GM18499 (cell line): ENCODE data around the gene FTH1.
"Not testable (repeated sequence)": the region's sequence is repeated elsewhere in the genome, so short reads cannot be mapped to it uniquely, and the experiment has no call there.

ENCODE experiments used
- ATAC-seq: cut with Tn5 transposase; IDR thresholded peaks from one replicate; pipeline ENCODE4 v1.9.1; 2021; ENCODE audit warnings: moderate number of reproducible peaks; ENCODE audit not compliant: insufficient read depth, unreplicated experiment

Gene FTH1

GRCh38 chr11:61967116-61967923 lies at the start of gene FTH1:
TSS of gene FTH1 (minus strand) at chr11:61967634. CDS start at chr11:61967425, 209 bp downstream.
- no peak for ATAC-seq

- no peak for ATAC-seq
Measured at GRCh38 chr11:62015615-62016014, 48.2 kb upstream of the FTH1 start.

- no peak for ATAC-seq
Measured at GRCh38 chr11:62013537-62014476, 46.4 kb upstream of the FTH1 start.

DNA sequence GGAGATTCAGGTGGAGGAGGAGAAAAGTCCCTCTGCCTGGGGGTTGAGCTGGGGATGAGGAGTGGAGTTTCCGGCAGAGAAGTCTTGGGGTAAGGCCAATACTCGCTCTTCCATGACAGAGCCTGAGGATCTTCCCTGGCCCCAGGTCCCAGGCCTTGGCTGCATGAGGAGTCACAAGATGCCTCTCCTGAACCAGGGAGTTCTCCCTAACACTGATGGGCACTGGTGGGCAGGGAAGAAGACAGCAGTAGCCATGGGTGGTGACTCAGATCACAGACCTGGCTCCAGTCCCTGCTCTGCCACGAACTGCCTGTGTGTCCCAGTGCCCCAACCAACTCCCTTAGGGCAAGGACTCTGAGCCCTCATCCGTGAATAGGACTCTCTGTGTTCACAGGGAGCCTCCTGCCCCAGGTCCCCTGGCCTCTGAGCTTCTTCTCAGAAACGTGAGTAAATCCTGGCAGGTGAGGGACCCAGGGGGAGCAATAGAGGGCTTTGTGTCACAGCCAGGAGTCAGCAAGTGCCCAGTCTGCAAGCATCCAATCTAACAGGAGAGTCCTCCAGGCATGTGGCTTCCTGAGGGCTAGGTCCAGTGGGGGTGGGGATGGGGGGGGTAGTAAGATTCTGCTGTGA lies 45.5 kb upstream of the FTH1 start:
- ATAC-seq = no peak

- no peak for ATAC-seq
Measured at GRCh38 chr11:62012451-62012831, 45.0 kb upstream of the FTH1 start.

DNA sequence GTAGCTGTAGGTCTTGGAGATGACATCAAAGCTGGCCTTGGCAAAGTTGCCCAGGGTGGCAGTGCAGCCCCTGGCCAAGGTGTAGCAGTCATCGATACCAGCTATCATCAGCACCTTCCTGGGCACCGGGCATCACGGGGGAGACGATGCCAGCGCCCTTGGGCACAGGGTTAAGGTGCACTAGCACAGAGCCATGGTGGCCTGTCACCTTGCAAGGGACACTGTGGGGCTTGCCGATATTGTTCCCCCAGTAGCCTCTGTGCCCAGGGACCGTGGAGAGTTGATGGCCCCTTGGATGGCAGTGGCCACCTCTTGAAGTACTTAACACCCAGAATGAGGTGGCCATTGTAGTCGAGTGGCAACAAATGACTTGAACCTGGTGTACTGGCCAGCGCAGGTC lies 44.4 kb upstream of the FTH1 start:
- ATAC-seq = no peak

DNA sequence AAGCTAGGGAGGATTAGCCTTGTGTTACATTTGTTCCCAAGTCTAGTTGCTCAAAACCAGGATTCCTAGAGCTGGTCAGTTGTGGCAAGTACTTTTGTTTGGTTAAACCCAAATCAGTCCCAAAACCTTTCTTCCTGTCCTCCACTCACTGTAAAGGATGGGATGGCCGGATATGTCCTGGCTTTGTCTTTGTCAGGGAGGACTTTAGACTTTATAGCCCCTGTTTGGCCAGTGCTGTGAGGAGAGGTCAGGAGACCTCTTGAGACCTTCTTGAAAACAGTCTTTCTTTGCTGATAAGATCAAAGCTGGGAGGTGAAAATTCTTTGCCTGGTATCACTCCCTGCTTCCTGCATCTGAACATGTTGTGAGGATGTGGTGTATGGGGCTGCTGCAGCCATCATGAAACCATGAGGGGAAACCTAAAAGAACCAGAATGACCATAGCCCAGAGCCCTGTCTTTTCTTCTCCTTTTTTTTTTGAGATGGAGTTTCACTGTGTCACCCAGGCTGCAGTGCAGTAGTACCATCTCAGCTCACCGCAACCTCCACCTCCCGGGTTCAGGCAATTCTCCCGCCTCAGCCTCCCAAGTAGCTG lies 43.6 kb upstream of the FTH1 start:
- no peak for ATAC-seq

- ATAC-seq = no peak
Measured at GRCh38 chr11:62008193-62008592, 40.8 kb upstream of the FTH1 start.

GRCh38 chr11:62004473-62004872 lies 37.0 kb upstream of the FTH1 start:
- ATAC-seq = no peak

- ATAC-seq = not testable (repeated sequence)
Measured at GRCh38 chr11:62002283-62002682, 34.8 kb upstream of the FTH1 start.

DNA sequence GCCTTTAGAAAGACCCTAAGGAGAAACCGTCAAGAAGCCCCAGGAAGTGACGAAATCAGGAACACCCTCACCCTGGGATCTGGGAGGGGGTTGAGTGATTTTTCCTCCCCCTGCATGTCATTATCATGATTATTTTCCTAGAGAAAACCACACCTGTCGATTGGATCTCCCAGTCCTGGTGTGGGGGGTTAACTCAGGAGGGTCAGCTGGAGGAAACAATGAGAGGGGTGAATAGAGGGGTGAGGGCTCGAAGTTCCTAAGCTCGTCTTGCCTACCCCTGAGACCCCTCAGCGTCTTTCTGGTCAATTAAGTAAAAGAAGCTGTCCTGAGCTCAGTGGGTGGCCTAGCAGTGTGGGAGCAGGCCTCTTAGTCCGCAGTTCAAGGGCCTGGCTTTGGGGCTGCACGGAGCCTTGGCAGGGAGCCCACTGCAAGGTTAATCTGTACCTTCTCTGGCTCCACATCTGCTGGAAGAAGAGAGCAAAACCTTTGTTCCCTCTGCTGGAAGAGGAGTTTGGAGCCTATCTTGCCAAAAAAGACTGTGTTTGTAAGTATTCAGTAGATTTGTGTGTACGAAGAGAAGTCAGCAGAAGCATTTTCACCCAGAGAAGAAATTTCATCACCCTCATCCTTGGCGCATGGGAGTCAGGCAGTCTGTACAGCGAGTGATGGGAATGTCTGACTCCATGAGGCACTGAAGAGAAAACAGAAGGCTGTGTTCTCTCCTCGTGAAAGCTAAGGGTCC lies 34.2 kb upstream of the FTH1 start:
- no peak for ATAC-seq

DNA sequence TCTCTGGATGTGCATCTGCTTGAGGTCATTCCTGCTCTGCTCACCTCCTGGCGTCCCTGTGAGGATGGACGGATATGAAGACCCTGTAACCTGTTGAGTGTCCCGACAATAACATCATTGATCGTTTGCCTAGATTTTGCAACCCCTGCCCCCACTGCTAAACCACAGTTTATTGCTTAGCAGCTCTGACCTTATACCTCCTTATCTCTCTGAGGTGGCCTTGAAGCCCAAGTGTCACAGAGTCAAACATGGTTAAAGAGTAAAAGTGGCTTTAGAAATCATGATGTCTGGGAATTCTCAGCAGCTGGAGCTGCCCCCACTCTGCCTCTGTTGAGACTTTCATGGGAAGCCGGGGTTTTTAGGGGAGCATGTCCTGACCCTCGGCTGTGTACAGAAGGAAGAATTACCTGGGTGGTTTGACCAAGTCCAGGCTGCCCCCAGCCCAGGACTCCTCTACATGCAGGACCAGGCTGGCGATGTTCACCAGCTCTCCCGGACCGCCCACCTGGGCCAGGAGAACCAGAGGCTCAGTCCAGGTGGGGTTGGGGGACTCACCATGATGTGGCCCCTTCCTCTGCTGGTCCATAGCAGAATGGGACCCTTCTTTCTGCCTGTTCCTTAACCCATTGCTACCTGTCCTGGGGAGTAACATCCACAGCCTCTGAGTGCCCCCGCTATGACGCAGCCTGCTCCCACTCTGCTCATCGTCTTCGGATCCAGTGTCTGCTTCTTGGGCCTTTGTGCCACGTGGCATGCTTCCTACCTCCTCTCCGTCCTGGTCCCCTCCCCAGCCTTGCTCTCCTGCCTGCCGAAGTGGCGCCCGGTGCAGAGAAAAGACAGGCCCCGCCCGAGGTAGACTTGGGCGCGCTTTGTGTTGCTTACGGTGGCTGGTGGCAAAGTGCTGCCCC lies 33.4 kb upstream of the FTH1 start:
- no peak for ATAC-seq

GRCh38 chr11:61999141-61999975 lies 31.9 kb upstream of the FTH1 start:
- ATAC-seq = no peak

- ATAC-seq = no peak
Measured at GRCh38 chr11:61996933-61997332, 29.5 kb upstream of the FTH1 start.

DNA sequence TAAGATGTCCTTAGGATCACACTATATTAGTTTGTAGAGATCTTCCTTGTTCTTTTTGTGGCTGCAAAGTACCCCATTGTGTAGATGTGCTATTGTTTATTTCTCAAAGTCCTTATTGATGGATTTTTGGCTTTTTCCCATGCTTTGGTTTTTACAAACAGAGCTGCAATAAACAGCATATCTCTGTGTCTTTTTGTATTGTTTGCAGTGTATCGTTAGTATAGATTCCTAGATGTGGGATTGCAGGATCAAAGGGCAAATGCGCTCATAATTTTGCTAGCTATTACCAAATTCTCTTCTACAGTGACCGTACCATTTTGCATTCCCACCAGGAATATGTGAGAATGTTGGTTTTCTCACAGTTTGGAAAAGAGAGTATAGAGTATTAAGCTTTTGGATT lies 27.5 kb upstream of the FTH1 start:
- no peak for ATAC-seq

DNA sequence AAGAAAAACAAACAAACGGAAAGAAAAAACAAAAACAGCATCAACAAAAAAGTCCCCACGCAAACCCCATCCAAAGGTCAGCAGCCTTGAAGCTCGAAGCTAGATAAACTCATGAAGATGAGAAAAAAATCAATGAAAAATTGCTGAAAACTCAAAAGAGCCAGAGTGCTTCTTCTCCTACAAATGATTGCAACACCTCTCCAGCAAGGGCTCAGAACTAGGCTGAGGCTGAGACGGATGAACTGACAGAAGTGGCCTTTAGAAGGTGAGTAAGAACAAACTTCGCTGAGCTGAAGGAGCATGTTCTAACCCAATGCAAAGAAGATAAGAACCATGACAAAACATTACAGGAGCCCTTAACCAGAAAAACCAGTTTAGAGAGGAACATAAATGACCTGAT lies 18.4 kb upstream of the FTH1 start:
- no peak for ATAC-seq

- no peak for ATAC-seq
Measured at GRCh38 chr11:61983419-61983818, 16.0 kb upstream of the FTH1 start.
